ACC112 (cell line): Measurements from ENCODE around the gene C5AR2.
"Not testable (repeated sequence)": the region's sequence is repeated elsewhere in the genome, so short reads cannot be mapped to it uniquely, and the experiment has no call there.

ENCODE experiments used
- H2AFZ ChIP-seq: fragments of 200-600 bp; sonication (generic); one replicate; pipeline ENCODE4 v1.6.0; 2017; ENCODE audit warnings: antibody characterized with exemption, low read length; ENCODE audit not compliant: unreplicated experiment
- H3K27ac ChIP-seq: fragments of 200-600 bp; sonication (generic); 2 replicates; pipeline ENCODE4 v1.5.1; 2014; ENCODE audit warnings: low read depth, mild to moderate bottlenecking, antibody characterized with exemption, low read length, moderate library complexity
- H3K27me3 ChIP-seq: fragments of 200-600 bp; sonication (generic); 2 replicates; pipeline ENCODE4 v1.6.1; 2014; ENCODE audit warnings: mild to moderate bottlenecking, antibody characterized with exemption, low read length, moderate library complexity, mixed read lengths; ENCODE audit not compliant: insufficient read depth
- H3K36me3 ChIP-seq: fragments of 200-600 bp; sonication (generic); 2 replicates; pipeline ENCODE4 v1.6.1; 2016; ENCODE audit warnings: mild to moderate bottlenecking, antibody characterized with exemption, low read length, moderate library complexity, mixed read lengths; ENCODE audit not compliant: insufficient read depth
- H3K4me1 ChIP-seq: fragments of 200-600 bp; sonication (generic); one replicate; pipeline ENCODE4 v1.6.1; 2016; ENCODE audit warnings: low read length, mixed read lengths; ENCODE audit not compliant: insufficient read depth, unreplicated experiment, control insufficient read depth
- H3K4me3 ChIP-seq: fragments of 200-600 bp; sonication (generic); 2 replicates; pipeline ENCODE4 v1.5.1; 2014; ENCODE audit warnings: mild to moderate bottlenecking, low read depth, low read length
- H3K79me2 ChIP-seq: fragments of 200-600 bp; sonication (generic); one replicate; pipeline ENCODE4 v1.6.0; 2016; ENCODE audit warnings: low read length; ENCODE audit not compliant: control insufficient read depth, unreplicated experiment, insufficient read depth

C5AR2 gene

GRCh38 chr19:47387623-47388022, 55.6 kb downstream of the C5AR2 start:
- not testable (repeated sequence) for H3K4me3 ChIP-seq, H3K27me3 ChIP-seq, H3K79me2 ChIP-seq, H3K36me3 ChIP-seq, H3K4me1 ChIP-seq, H2AFZ ChIP-seq, H3K27ac ChIP-seq

GRCh38 chr19:47388721-47389120, 56.7 kb downstream of the C5AR2 start:
- H3K79me2 ChIP-seq, H3K27ac ChIP-seq, H3K4me3 ChIP-seq, H2AFZ ChIP-seq, H3K4me1 ChIP-seq, H3K36me3 ChIP-seq, H3K27me3 ChIP-seq: not testable (repeated sequence)

GRCh38 chr19:47389150-47389556, 57.2 kb downstream of the C5AR2 start:
- Histone ChIP-seq H3K27ac (no peak overlapping the region), H3K27me3 (no peaks in the 10 kb centered on the region), H3K4me1 (no peaks in the 10 kb centered on the region), H3K79me2 (no peaks in the 10 kb centered on the region), H3K4me3 (no peak overlapping the region), H2AFZ (no peak overlapping the region), H3K36me3 (no peaks in the 10 kb centered on the region)

GRCh38 chr19:47390533-47391488, 58.8 kb downstream of the C5AR2 start:
- Histone ChIP-seq H3K4me3 (no peak overlapping the region), H2AFZ (no peak overlapping the region), H3K27me3 (no peaks in the 10 kb centered on the region), H3K79me2 (no peaks in the 10 kb centered on the region), H3K4me1 (no peaks in the 10 kb centered on the region), H3K36me3 (no peaks in the 10 kb centered on the region), H3K27ac (no peak overlapping the region)

GRCh38 chr19:47391510-47392223, 59.7 kb downstream of the C5AR2 start:
- Histone ChIP-seq H2AFZ (no peak overlapping the region), H3K27me3 (no peaks in the 10 kb centered on the region), H3K36me3 (no peaks in the 10 kb centered on the region), H3K4me3 (no peak overlapping the region), H3K4me1 (no peaks in the 10 kb centered on the region), H3K27ac (no peak overlapping the region), H3K79me2 (no peaks in the 10 kb centered on the region)
